Kidney (tissue), 14 donors: Measurements from ENCODE around the gene TMEM51. TPM values are rescaled to one million over a fixed set of nuclear protein-coding genes. Genes with fewer than 3 reads are reported as not detected.

Source experiments
- DNase-seq, 5 donors: peaks; one replicate each; pipeline ENCODE4 v3.0.0-alpha.2; 2013 to 2020
- FAIRE-seq: peaks from 2 replicates; lab custom pipeline; 2012; peaks lifted over from hg19 to GRCh38; lab: Jason Lieb, UNC
- H3K27ac ChIP-seq, 2 donors: one replicate each; pipeline ENCODE4 v1.7.0; 2013; ENCODE audit warnings: low read depth in 2 of 2, low read length in 2 of 2, inconsistent platforms in 1 of 2
- H3K27me3 ChIP-seq: one replicate; pipeline ENCODE4 v1.7.1; 2013; ENCODE audit warnings: low read length, inconsistent platforms; ENCODE audit not compliant: control insufficient read depth, insufficient read depth
- H3K36me3 ChIP-seq, 3 donors: one replicate each; pipeline versions ENCODE4 v1.7.0 to v1.7.1; 2013; ENCODE audit warnings: low read length in 3 of 3, control low read depth in 1 of 3, inconsistent platforms in 1 of 3; ENCODE audit not compliant: insufficient read depth in 3 of 3, control insufficient read depth in 2 of 3
- H3K4me1 ChIP-seq, 3 donors: one replicate each; pipeline versions ENCODE4 v1.7.0 to v1.7.1; 2013; ENCODE audit warnings: low read length in 3 of 3, inconsistent platforms in 1 of 3, low read depth in 1 of 3; ENCODE audit not compliant: control insufficient read depth in 2 of 3, insufficient read depth in 2 of 3
- H3K4me3 ChIP-seq, 3 donors: one replicate each; pipeline versions ENCODE4 v1.7.0 to v1.8.1; 2013; ENCODE audit warnings: low read length in 3 of 3, control low read depth in 1 of 3, inconsistent platforms in 1 of 3
- H3K9ac ChIP-seq, 3 donors: one replicate each; pipeline versions ENCODE4 v1.7.0 to v1.7.1; 2013; ENCODE audit warnings: low read length in 3 of 3, control low read depth in 1 of 3, inconsistent platforms in 1 of 3
- H3K9me3 ChIP-seq, 3 donors: one replicate each; pipeline versions ENCODE4 v1.7.0 to v1.7.1; 2013; ENCODE audit warnings: low read length in 3 of 3, control low read depth in 1 of 3, inconsistent platforms in 1 of 3; ENCODE audit not compliant: control insufficient read depth in 2 of 3, insufficient read depth in 1 of 3
- CTCF ChIP-seq: IDR thresholded peaks from 3 replicates; pipeline ENCODE4 v1.5.1; 2012; ENCODE audit warnings: mild to moderate bottlenecking, moderate library complexity, borderline replicate concordance; ENCODE audit not compliant: insufficient read depth; ENCODE audit errors: extremely low read depth
- intact Hi-C: fragments of 100-400 bp; cut with DNase I; formaldehyde crosslinking; loops from one replicate; pipeline ENCODE4 v1.11.1; 2022
- polyA plus RNA-seq: library from polyadenylated mRNA; stranded (reverse); fragments of 350-450 nt; fragmentation: Illumina TruSeq; extraction: RNeasy Lipid Tissue Mini Kit (QIAGEN cat#74804); gene quantifications from one replicate; pipeline ENCODE4 v1.2.3, GENCODE V29; 2014; ENCODE audit warnings: low read depth, low replicate concordance; ENCODE audit not compliant: insufficient read depth
- total RNA-seq: library from RNA; stranded (reverse); fragmentation: NEBNext Ultra II Directional; extraction: Animal tissue kit (Norgen Biotek cat#: 25700); gene quantifications from one replicate; pipeline ENCODE4 v1.2.1, GENCODE V29; 2021
- donor health status: control.
- donor health status: control.
- donor health status: control.
- donor health status: control.
- donor health status: control.
- donor health status: DM: yes; HTN: yes; CAD: no.
- donor health status: Normal renal cell carcinoma (clear cell type).

The TMEM51 gene
- total and polyA plus RNA-seq, 2 donors from 2014 or later: 38.1 to 48.4 TPM

GRCh38 chr1:15160626-15161025, 7.1 kb downstream of the TMEM51 start:
- DNase-seq (no peak), FAIRE-seq (no peak)
- Histone ChIP-seq H3K27me3 (no peaks in the 10 kb centered on the region), H3K36me3 (no peaks in the 10 kb centered on the region), H3K27ac (peak overlapping the region in 1 of 2 donors; percentile 23), H3K4me1 (peaks cover 0 to 39% (median 34%) of the 10 kb centered on the region in 3 donors), H3K9me3 (no peaks in the 10 kb centered on the region), H3K4me3 (no peak overlapping the region), H3K9ac (no peak overlapping the region)
- TF ChIP-seq CTCF: no peak
- intact Hi-C loops: no loop called here

GRCh38 chr1:15167386-15167785, 13.8 kb downstream of the TMEM51 start:
- Histone ChIP-seq H3K4me1 (peaks cover 0 to 27% (median 18%) of the 10 kb centered on the region in 3 donors), H3K27me3 (no peaks in the 10 kb centered on the region), H3K36me3 (no peaks in the 10 kb centered on the region), H3K9ac (no peak overlapping the region), H3K4me3 (no peak overlapping the region), H3K9me3 (no peaks in the 10 kb centered on the region), H3K27ac (peak overlapping the region in 1 of 2 donors; percentile 2)
- no peak for TF ChIP-seq CTCF
- intact Hi-C loops: no loop called here
- FAIRE-seq: no peak
- no peak for DNase-seq

DNA sequence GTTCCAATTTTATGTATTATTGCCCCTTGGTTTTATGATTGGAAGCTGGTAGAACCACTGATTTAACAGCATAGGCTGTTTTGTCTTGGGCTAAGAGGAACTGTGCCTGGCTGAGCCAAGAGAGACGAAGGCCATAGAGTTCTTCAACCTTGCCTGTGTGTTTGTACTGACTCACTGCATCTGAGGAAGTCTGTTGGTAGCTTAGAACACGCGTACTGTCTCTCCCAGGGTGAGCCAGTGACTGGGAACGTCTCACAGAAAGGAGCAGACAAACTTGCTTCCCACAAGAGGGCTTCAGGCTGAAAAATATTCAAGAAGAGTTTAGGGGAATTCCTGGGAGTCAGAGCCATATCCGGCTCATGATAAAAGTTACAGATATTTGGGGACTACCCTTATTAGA, 14.9 kb downstream of the TMEM51 start:
- Histone ChIP-seq H3K27me3 (no peaks in the 10 kb centered on the region), H3K27ac (peak overlapping the region; percentile 20 to 57), H3K36me3 (no peaks in the 10 kb centered on the region), H3K9ac (peak overlapping the region in 1 of 3 donors; percentile 5), H3K4me1 (peaks cover 0 to 28% (median 18%) of the 10 kb centered on the region in 3 donors), H3K4me3 (no peak overlapping the region), H3K9me3 (no peaks in the 10 kb centered on the region)
- no peak for FAIRE-seq
- no peak for TF ChIP-seq CTCF
- DNase-seq: no peak
- intact Hi-C loops: no loop called here

DNA sequence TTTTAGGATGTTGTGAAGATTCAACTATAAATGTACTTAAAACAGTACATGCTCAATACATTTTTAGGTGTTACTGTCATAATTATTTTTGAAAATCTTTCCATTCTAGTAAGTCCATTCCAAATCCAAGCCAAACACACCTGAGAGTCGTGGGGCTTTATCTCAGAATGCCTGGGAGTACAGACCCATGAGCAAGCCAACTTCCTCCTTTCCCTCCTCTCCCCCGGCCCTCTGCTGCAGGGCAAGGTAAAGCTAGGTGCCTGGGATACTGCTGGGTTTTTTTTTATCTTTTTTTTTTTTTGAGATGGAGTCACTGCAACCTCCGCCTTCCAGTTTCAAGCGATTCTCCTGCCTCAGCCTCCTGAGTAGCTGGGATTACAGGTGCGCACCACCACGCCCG, 16.5 kb downstream of the TMEM51 start:
- no peak for FAIRE-seq
- Histone ChIP-seq H3K27me3 (no peaks in the 10 kb centered on the region), H3K4me3 (no peak overlapping the region), H3K9ac (no peak overlapping the region), H3K36me3 (no peaks in the 10 kb centered on the region), H3K4me1 (peaks cover 0 to 36% (median 24%) of the 10 kb centered on the region in 3 donors), H3K9me3 (no peaks in the 10 kb centered on the region), H3K27ac (no peak overlapping the region)
- intact Hi-C loops: no loop called here
- no peak for DNase-seq
- no peak for TF ChIP-seq CTCF
